LNCAP (cell line): ENCODE results near the gene NCBP1.

Source experiments
- CTCF ChIP-seq: fragments of 450-650 bp; IDR thresholded peaks from 2 replicates; pipeline ENCODE4 v1.5.1; 2017; ENCODE audit warnings: mild to moderate bottlenecking

The NCBP1 gene

GRCh38 chr9:97717866-97718265 lies 84.2 kb downstream of the NCBP1 start:
- no peak for TF ChIP-seq CTCF

- no peak for TF ChIP-seq CTCF
These were observed 87.8 kb downstream of the NCBP1 start for GRCh38 chr9:97721396-97721795.

GRCh38 chr9:97722331-97722730 lies 88.7 kb downstream of the NCBP1 start:
- no peak for TF ChIP-seq CTCF
